Stimulated activated naive CD8-positive, alpha-beta T cell treated with anti-CD3 and anti-CD28 coated beads, Interleukin-15, Interleukin-2, amounts not matched to agents 100 U/mL and 50 U/mL, for 24 hours (primary cell): Measurements from ENCODE around the gene CCDC171.

Experiments used
- ATAC-seq: fragments of 150-1000 bp; cut with Tn5 transposase; one replicate; pipeline ENCODE4 v1.10.0; 2021
- DNase-seq: peaks from one replicate; pipeline ENCODE4 v3.0.0; 2021

CCDC171 gene

GRCh38 chr9:15882883-15883282 is 330.0 kb downstream of the CCDC171 start:
- DNase-seq (no peak), ATAC-seq (no peak)

DNA sequence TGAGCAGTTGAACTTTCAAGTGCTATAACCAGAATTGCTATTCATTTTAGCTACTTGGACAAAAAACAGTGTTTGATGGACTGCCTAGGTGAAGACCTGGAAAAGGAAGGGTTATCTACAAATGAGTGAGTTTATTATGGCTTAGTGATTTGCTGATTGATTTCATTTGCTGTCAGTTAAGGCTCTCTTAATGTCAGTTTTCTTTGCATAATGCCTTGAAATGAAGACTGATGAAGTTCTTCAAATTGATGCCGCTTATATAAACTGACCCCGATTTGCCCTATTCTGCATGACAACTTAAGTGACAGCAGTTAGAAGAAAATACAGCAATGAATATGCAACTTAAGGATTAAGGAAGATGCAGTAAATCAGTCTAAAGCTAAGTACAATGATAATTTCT is 332.6 kb downstream of the CCDC171 start:
- ATAC-seq, result no peak

GRCh38 chr9:15889555-15889954 is 336.7 kb downstream of the CCDC171 start:
- no peak for ATAC-seq
- DNase-seq, result no peak

More for the DNA sequence above, 332.6 kb downstream of the CCDC171 start:
- DNase-seq, result no peak

- no peak for DNase-seq
- no peak for ATAC-seq
Measured at GRCh38 chr9:15901572-15901971, 348.7 kb downstream of the CCDC171 start.

GRCh38 chr9:15909297-15909696 is 356.5 kb downstream of the CCDC171 start:
- DNase-seq, result no peak
- ATAC-seq, result no peak

GRCh38 chr9:15915711-15916110 is 362.9 kb downstream of the CCDC171 start:
- ATAC-seq, result no peak
- no peak for DNase-seq

DNA sequence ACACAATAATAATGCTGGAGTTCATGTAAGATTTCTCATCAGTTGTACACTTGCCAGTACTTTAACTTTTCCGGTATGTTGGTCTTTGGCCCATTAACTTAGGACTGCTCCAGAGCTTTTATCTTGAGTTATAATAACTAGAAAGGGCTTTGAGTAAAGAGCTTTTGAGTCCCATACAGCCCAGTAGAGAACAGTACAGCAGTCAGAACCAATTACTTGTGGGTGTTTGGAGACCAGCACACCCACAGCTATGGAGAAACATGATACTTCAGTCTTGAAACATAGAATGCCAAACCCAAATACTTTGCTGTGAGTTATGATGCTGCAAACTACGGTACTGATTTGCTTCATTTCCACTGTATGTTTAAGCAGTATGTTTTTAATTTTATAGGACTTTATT is 374.3 kb downstream of the CCDC171 start:
- ATAC-seq, result no peak
- no peak for DNase-seq

DNA sequence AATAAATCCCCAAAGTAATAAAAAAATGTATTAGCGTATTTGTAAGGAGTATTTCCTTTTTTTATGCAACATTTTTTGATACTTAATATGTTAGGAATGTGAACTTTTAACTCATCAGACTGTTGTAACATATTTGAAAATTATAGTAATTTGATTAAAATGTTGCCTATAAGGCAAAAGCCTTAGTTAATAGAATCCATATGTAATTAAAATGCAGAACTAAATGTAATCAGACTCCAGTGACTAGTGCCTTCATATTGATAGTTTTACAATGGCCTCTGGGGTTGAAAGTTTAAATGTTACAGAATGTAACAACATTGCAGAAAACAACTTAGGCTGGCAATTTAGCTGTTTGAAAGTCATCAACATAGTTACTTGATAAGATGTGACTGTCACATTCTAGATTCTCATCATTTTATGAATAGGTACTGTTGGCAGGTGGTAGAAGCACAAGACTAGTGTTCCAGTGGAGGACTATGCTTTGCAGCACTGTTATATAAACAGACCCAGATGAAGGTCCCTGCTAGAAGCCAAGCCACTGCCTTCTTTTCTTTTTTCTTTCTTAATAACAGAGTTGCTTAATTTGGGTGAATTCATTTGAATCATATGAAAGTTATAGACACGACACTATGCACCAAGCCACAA is 382.9 kb downstream of the CCDC171 start:
- no peak for ATAC-seq
- no peak for DNase-seq

DNA sequence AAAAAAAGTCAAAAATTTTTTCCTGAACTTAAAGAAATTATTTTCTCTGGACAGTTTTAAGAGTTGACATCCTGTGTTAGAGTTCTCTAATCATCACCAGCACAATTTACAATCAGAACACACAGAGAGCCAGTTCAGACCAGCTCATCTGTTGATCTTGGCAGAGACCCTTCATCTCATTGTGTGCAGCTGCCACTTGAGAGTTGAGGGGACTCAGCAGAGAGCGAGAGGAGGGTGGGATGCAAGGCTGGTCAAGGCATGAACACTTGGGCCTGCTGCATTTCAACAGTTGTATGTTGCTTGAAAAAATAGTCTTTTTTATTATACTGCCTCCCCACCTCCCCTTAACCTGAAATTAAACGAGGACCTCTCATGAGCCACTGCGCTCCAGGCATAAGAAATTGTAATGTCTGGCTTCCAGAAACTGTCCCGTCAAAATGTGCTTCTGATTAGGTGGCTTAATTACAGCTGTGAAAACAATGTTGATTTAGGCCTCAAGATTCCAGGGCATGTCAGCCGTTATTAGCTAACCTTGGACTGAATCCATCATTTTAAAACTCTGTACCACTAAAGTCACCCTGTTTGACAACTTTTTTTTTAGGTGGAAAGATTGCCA is 383.6 kb downstream of the CCDC171 start:
- no peak for DNase-seq
- ATAC-seq, result no peak

DNA sequence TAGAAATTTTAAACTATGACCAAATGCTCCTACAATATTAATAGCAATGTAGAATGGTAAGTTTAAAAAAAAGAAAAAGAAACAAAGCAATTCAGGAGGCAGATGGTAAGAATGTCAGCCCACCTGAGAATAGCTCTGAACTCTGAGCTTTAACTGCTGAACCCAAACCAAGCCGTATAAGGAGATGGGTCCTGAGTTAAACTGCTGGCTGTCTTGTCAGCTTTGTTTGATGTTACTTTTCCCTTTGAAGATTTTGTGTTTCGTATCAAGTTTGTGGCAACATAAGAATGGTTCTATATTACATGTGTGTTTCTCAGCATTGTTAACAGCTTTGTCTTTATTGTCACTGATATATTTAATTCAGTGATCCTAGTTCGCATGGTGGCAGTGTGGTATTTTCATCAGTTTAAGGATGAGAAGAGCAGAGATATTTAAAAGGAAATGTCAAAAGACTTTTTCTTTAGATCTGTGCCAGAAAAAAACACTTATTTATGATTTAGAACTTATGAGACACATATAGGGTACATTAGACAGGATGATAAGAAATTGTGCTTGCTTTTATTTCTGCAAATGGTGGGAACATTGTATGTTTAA is 390.1 kb downstream of the CCDC171 start:
- ATAC-seq (no peak), DNase-seq (no peak)

DNA sequence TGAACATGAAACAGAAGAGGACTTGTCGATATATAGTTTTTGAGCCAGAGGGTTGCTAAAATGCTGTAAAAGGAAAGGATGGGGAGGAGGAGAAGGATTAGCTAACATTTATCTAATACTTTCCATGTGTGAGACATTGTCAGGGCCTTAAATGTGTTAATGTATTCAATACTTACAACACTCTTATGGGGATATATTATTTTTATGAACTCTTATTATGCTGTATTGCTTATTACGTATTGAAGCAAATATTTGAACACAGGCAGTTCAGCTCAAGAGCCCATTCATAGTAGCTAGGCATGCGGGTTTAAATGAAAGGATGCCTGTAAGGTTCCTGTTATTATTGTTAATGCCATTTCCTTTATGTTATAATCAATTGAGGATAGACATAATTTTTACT is 391.5 kb downstream of the CCDC171 start:
- DNase-seq (no peak), ATAC-seq (no peak)

DNA sequence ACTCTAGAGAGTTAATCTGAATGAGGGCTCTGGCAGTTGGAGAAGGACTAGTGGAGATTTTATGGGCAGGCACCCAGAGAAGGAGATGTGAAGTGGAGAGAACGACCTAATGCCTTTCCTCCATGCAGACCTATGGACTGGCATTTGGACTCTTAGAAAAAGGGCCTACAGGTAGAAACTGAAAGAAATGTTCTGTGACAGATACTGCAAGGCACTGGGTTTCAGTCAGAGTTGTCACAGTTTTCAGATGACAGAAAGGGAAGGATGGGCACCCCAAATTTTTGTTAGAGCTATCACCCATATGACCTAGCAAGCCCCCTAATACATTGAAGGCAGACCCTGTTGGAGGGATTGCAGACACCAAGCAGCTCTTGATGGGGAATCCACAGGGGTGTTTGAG is 406.8 kb downstream of the CCDC171 start:
- no peak for ATAC-seq
- no peak for DNase-seq

GRCh38 chr9:15961217-15961616 is 408.4 kb downstream of the CCDC171 start:
- DNase-seq (no peak), ATAC-seq (no peak)

- ATAC-seq (no peak), DNase-seq (no peak)
Measured at GRCh38 chr9:15965246-15965745, 412.5 kb downstream of the CCDC171 start.

- ATAC-seq, result no peak
- DNase-seq, result no peak
Measured at GRCh38 chr9:15966471-15966870, 413.6 kb downstream of the CCDC171 start.

DNA sequence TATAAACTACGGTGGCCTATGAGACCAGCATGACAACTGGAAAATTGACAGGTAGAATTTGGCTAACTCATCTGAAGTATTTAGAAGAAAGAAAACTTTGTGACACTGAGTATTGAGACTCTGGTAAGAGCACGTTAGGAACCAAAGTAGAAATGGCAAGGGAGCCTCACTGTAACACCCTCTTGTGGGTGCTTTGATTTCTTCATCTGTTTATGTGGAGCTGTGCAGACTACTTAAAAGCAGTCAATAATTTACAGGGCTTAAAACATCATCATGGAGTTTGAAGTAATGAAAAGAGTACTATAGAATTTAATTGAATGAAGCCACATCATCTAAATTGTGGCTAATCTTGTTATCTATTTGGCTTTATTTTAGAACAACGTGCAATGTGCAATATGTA is 414.2 kb downstream of the CCDC171 start:
- ATAC-seq (no peak), DNase-seq (no peak)

GRCh38 chr9:15972760-15973159 is 419.9 kb downstream of the CCDC171 start:
- DNase-seq (no peak), ATAC-seq (no peak)

- DNase-seq (no peak), ATAC-seq (no peak)
Measured at GRCh38 chr9:15975101-15975778, 422.4 kb downstream of the CCDC171 start.

- DNase-seq (no peak), ATAC-seq (no peak)
Measured at GRCh38 chr9:15977438-15977837, 424.6 kb downstream of the CCDC171 start.

- ATAC-seq, result no peak
- DNase-seq, result no peak
Measured at GRCh38 chr9:15982182-15982581, 429.3 kb downstream of the CCDC171 start.

GRCh38 chr9:15999422-16000339 is 446.8 kb downstream of the CCDC171 start:
- no peak for DNase-seq
- peak; percentile 19 for ATAC-seq

DNA sequence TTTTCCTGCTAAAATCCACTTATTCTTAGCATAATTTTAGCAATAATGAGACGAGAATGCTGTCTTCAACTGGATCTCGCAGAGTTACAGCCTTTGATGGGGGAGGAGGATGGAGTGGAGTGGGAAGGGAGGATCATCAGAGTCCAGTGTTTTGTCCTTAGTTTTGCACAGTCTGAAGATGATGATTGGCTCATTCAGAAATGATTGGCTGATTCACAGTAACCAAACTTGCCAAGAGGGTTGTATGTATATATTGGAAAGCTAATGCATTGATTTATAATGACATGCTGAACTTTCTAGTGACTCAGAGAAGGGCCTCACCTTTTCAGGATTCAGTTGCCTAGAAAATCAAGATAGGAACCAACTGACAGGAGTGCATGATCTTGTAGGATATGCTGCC is 448.0 kb downstream of the CCDC171 start:
- ATAC-seq (no peak), DNase-seq (no peak)
